PFSK-1 (cell line): ENCODE measurements around the gene GPR17.

Experiments used
- POLR2AphosphoS5 ChIP-seq: IDR thresholded peaks from 2 replicates; pipeline ENCODE4 v1.6.1; 2012; ENCODE audit warnings: low read depth, mild to moderate bottlenecking, control low read depth, low read length, moderate library complexity
- TF ChIP-seq, protein P1 (sequence below), 2 experiments: IDR thresholded peaks; 2 replicates each; pipeline versions ENCODE4 v1.6.1 to v1.8.0; 2011 to 2012; ENCODE audit warnings: low read depth in 2 of 2, low read length in 2 of 2, control low read depth in 1 of 2, inconsistent platforms in 1 of 2, mild to moderate bottlenecking in 1 of 2, moderate library complexity in 1 of 2; ENCODE audit not compliant: insufficient read depth in 1 of 2

GRCh38 chr2:127676906-127677305 is 31.0 kb downstream of the GPR17 start:
- TF ChIP-seq, protein P1, sequence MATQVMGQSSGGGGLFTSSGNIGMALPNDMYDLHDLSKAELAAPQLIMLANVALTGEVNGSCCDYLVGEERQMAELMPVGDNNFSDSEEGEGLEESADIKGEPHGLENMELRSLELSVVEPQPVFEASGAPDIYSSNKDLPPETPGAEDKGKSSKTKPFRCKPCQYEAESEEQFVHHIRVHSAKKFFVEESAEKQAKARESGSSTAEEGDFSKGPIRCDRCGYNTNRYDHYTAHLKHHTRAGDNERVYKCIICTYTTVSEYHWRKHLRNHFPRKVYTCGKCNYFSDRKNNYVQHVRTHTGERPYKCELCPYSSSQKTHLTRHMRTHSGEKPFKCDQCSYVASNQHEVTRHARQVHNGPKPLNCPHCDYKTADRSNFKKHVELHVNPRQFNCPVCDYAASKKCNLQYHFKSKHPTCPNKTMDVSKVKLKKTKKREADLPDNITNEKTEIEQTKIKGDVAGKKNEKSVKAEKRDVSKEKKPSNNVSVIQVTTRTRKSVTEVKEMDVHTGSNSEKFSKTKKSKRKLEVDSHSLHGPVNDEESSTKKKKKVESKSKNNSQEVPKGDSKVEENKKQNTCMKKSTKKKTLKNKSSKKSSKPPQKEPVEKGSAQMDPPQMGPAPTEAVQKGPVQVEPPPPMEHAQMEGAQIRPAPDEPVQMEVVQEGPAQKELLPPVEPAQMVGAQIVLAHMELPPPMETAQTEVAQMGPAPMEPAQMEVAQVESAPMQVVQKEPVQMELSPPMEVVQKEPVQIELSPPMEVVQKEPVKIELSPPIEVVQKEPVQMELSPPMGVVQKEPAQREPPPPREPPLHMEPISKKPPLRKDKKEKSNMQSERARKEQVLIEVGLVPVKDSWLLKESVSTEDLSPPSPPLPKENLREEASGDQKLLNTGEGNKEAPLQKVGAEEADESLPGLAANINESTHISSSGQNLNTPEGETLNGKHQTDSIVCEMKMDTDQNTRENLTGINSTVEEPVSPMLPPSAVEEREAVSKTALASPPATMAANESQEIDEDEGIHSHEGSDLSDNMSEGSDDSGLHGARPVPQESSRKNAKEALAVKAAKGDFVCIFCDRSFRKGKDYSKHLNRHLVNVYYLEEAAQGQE (IDR thresholded peaks at IDR 0.05; ENCODE audit: insufficient read depth in 1 of 2, low read depth in 2 of 2, low read length in 2 of 2): no peak
- no peak for TF ChIP-seq POLR2AphosphoS5
